Activated naive CD4-positive, alpha-beta T cell treated with Interleukin-2 at 50 U/mL for 16 hours (primary cell): ENCODE data around the gene ZNF385D.
"Not testable (repeated sequence)": the region's sequence is repeated elsewhere in the genome, so short reads cannot be mapped to it uniquely, and the experiment has no call there.

Source experiments
- DNase-seq: peaks from one replicate; pipeline ENCODE4 v3.0.0-alpha.2; 2020

ZNF385D gene

GRCh38 chr3:21505711-21506460 lies 245.1 kb downstream of the ZNF385D start:
- no peak for DNase-seq

GRCh38 chr3:21502656-21503055 lies 248.4 kb downstream of the ZNF385D start:
- DNase-seq = no peak

GRCh38 chr3:21500834-21501233 lies 250.2 kb downstream of the ZNF385D start:
- DNase-seq = no peak

- DNase-seq = not testable (repeated sequence)
Observed at GRCh38 chr3:21490671-21491070, 260.3 kb downstream of the ZNF385D start.

GRCh38 chr3:21487520-21487919 lies 263.5 kb downstream of the ZNF385D start:
- no peak for DNase-seq

GRCh38 chr3:21486024-21486935 lies 264.7 kb downstream of the ZNF385D start:
- not testable (repeated sequence) for DNase-seq

- no peak for DNase-seq
Observed at GRCh38 chr3:21484828-21485144, 266.2 kb downstream of the ZNF385D start.

- no peak for DNase-seq
Observed at GRCh38 chr3:21484057-21484827, 266.8 kb downstream of the ZNF385D start.

GRCh38 chr3:21481991-21482390 lies 269.0 kb downstream of the ZNF385D start:
- no peak for DNase-seq

- DNase-seq = no peak
Observed at GRCh38 chr3:21477541-21478288, 273.3 kb downstream of the ZNF385D start.

GRCh38 chr3:21466476-21466875 lies 284.5 kb downstream of the ZNF385D start:
- no peak for DNase-seq

- no peak for DNase-seq
Observed at GRCh38 chr3:21464746-21465145, 286.3 kb downstream of the ZNF385D start.

GRCh38 chr3:21463319-21463718 lies 287.7 kb downstream of the ZNF385D start:
- no peak for DNase-seq

GRCh38 chr3:21462141-21462540 lies 288.9 kb downstream of the ZNF385D start:
- no peak for DNase-seq

GRCh38 chr3:21457084-21457483 lies 293.9 kb downstream of the ZNF385D start:
- DNase-seq = no peak

- DNase-seq = no peak
Observed at GRCh38 chr3:21449738-21450137, 301.3 kb downstream of the ZNF385D start.

GRCh38 chr3:21447476-21448151 lies 303.4 kb downstream of the ZNF385D start:
- no peak for DNase-seq

- DNase-seq = no peak
Observed at GRCh38 chr3:21446945-21447475, 304.0 kb downstream of the ZNF385D start.

GRCh38 chr3:21446027-21446426 lies 305.0 kb downstream of the ZNF385D start:
- no peak for DNase-seq

GRCh38 chr3:21441821-21442220 lies 309.2 kb downstream of the ZNF385D start:
- DNase-seq = no peak

GRCh38 chr3:21436835-21437234 lies 314.2 kb downstream of the ZNF385D start:
- no peak for DNase-seq

- DNase-seq = no peak
Observed at GRCh38 chr3:21435871-21436270, 315.1 kb downstream of the ZNF385D start.
